GM10248 (cell line): ENCODE measurements around the gene BBS9.

Experiments used
- CTCF ChIA-PET: fragments of 300-600 bp; sonication (Branson Sonifier 250); formaldehyde crosslinking; extraction: SDS; loops from one replicate; lab custom pipeline; 2021; ENCODE audit warnings: antibody characterized with exemption; lab: Yijun Ruan, JAX
- POLR2A ChIA-PET: fragments of 350-650 bp; sonication (Branson Sonifier 250); formaldehyde crosslinking; extraction: SDS; loops from one replicate; lab custom pipeline; 2020; ENCODE audit warnings: antibody characterized with exemption; lab: Yijun Ruan, JAX
- DNase-seq: peaks from one replicate; pipeline ENCODE4 v3.0.0; 2012; ENCODE audit errors: extremely low spot score
- CTCF ChIP-seq: IDR thresholded peaks from 2 replicates; pipeline ENCODE4 v1.5.1; 2012; ENCODE audit warnings: mild to moderate bottlenecking, low read depth; ENCODE audit errors: extremely low read depth, missing control alignments, control extremely low read depth

BBS9 gene

GRCh38 chr7:33531888-33532287 is 402.5 kb downstream of the BBS9 start:
- ChIA-PET POLR2A (no interaction called here), CTCF (interaction anchor here (1.1 to 1.7 kb wide), 2 partner anchors 11 to 23 kb away, joined by 3 to 4 read pairs; no protein-coding TSS in a partner anchor)
- TF ChIP-seq CTCF, result no peak
- DNase-seq, result no peak

GRCh38 chr7:33534833-33535232 is 405.5 kb downstream of the BBS9 start:
- TF ChIP-seq CTCF, result no peak
- POLR2A ChIA-PET, result no interaction called here
- DNase-seq, result no peak
- CTCF ChIA-PET, result no interaction called here

- DNase-seq, result no peak
- TF ChIP-seq CTCF, result no peak
- ChIA-PET POLR2A (no interaction called here), CTCF (no interaction called here)
Measured at GRCh38 chr7:33535989-33536388, 406.6 kb downstream of the BBS9 start.

GRCh38 chr7:33536398-33537103 is 407.2 kb downstream of the BBS9 start:
- ChIA-PET POLR2A (no interaction called here), CTCF (no interaction called here)
- no peak for DNase-seq
- no peak for TF ChIP-seq CTCF

GRCh38 chr7:33537104-33537477 is 407.7 kb downstream of the BBS9 start:
- DNase-seq, result no peak
- POLR2A ChIA-PET, result no interaction called here
- no peak for TF ChIP-seq CTCF
- CTCF ChIA-PET, result no interaction called here

- DNase-seq, result no peak
- ChIA-PET CTCF (interaction anchor here (0.9 kb wide), 1 partner anchor 14 kb away, joined by 3 read pairs; no protein-coding TSS in a partner anchor), POLR2A (no interaction called here)
- no peak for TF ChIP-seq CTCF
Measured at GRCh38 chr7:33539198-33539597, 409.8 kb downstream of the BBS9 start.
